Measurements from ENCODE around the gene ZNF608.

ZNF608 gene

DNA sequence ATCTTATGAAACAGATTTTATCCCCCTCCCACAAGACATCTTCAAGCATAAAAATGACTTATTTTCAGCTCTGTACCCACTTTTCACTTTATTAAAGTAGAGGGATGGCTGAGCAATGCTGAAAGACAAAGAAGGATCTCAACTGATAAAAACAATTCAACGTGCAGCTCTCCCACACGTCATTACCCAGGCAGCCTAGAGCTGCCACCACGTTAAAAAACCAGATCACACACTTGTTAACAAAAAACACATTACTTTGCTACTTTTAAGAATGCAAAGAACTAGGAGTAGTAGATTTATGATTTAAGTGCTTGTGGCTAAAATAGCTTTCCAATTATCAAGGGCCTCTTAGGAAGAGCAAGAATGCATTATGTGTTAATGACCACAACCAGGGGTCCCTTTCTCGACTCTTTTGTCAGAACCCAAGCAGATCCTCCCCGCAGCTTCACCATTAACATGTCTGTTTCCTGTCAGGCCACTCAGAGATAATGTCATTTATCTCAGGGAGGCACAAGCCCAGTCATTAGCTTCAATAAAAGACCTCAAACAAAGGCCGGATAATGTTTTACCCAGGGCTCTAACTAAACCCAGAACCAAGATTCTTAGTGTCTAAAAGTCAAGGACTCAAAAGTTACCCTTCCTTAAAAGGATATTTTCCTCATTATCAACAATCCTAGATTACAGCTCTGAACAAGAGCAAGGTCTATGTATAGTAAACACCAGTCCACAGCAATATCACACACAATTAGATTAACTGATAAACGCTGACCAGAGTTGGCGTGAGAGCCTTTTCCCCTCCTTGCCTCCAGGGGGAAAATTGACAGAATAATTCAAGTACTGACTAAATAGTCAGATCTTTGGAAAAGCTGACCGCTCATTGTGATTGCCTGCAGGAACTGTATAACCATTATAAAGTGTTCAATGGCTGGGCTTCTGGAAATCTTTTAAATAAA lies 7.5 kb downstream of the ZNF608 start:
- no peak for DNase-seq (ENCODE audit: low read depth in 2 of 2)

DNA sequence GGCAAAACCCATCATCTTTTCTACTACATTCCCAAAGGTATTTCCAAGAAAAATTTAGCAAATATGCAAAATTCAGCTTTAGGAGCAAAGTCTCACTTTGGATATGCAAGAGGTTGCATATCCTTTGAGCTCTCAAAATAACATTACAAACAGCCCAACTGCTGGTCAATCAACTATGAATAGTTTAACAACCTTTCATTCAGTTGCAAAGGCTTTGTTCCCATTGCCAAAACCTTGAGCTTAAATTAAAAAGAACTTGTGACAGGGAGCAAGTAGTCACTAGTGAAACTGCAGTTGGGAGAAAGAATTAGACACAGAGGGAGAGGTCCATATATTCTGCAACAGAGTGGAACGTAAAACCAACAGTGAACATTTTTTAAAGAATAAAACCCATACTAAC lies 8.8 kb downstream of the ZNF608 start:
- no peak for DNase-seq (ENCODE audit: low read depth in 2 of 2)

DNA sequence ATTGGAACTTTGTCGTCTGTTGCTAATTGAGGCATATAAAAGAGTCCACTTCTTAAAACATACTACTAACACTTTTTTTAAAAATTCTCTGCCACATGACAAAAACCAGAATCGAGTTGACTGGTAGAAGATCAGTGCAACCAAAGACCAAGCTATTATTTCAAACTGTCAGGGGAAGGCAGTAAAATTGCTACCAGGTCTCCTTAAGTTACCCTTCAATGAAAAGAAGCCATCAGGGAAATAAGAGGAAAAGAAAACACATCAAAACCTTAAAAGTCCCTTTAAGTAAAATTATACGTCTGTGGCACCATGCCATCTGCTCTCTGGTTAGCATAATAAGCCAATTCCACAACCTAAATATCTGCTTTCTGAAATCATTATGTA lies 9.6 kb downstream of the ZNF608 start:
- DNase-seq (ENCODE audit: low read depth in 2 of 2) = no peak

DNA sequence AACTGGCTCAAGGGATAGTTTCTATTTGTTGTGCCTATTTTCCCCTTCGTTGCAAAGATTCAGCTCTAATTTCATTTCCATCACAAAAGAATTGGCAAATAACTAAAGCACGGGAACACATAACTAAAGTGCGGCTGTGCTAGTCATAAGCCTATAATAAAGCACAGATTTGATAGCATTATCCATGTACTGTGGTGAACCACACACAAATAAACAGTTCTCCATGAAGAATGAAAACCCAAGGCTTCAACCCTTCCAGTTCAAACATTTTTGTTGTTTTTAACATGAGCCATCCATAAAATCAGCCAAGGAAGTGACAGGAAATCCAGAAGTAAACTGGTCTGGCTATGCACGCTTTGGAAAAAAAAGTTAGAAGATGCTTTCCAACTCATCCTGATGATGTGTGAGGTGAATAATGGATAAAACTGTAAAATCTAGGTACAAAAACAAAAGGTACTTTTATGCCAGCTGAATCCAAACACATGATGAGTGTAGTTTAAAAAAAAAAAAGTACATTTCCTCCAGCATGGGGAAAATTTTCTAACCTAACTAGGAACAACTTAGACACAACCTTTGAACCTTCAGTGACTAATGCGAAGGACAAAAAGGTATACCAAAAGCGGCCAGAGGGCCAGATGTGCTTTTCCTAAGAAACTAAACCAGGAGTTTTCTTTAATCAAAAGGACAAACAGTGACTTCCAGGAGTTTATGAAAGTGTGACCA lies 10.2 kb downstream of the ZNF608 start:
- no peak for DNase-seq (ENCODE audit: low read depth in 2 of 2)

DNA sequence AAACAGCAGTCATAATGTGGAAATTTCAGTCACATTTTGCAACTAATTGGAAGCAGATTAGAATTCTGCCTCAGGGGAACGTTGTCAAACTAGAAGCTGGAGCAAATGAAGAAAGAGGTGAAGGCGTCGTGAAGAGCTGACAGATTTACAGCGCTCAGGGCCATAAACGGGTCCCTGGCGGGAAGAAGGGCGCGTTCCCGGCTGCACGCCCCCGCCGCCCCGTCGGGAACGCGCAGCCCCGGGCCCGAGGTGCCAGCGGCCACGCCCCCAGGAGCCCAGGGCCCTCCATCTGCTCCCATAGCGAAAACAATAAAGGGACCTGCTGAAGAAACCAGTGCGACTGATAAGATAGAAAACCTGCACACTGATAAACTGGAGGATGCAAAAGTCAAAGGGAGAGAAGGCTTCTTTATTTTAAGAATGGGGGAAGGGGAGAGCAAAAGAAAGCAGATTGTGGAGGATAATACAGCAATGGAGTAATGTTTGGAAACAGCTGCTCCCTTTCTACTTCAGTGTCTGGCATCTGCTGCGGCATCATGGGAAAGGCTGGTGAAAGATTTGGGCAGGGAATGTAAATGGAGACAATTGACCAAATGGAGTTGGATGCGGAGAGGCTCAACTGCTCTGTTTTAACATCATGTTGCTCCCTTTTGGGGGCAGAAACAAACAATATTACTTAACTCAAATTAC lies 11.1 kb downstream of the ZNF608 start:
- no peak for DNase-seq (ENCODE audit: low read depth in 2 of 2)

DNA sequence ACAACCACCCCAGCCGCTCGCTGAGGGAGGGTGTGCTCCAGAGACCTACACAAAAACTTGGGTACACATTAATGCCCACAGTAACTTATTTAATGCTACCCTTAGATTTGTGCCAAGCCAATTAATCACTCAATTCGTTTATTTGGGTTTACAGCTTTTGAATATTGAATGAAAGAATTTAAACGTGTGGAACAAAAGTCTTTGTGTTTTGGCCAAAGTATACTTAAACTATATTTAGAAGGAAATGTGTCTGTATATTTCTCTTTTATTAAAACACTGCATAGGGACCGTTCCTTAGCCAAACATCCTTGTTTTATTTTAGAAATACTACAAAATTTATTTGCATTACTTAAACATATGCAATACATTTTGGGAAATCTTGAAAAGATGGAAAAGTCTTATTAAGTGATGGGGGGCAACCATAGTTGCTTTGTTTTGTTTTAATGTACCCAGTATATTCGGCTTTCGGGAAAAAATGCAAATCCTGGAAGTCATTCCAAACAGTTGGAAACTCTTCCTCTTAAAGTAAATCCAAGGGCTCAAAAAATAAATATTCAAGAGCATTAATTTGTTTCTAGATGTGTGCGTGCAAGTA lies 11.8 kb downstream of the ZNF608 start:
- no peak for DNase-seq (ENCODE audit: low read depth in 2 of 2)

DNA sequence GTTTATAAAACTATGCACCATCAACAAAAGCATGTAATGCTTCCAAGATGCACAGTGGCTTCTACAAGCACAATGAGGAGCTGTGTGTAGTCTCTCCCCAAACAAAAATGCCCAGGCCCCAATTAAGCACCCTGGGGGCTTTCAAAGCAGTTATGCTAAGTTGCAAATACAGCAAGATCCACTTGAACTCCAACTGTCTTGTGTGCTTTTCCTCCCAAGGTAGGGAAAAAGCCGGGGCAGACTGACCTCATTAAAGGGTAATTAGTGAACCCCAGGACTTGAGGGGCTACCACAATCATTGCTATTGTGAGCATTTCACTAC lies 13.1 kb downstream of the ZNF608 start:
- DNase-seq (ENCODE audit: low read depth in 2 of 2) = no peak

DNA sequence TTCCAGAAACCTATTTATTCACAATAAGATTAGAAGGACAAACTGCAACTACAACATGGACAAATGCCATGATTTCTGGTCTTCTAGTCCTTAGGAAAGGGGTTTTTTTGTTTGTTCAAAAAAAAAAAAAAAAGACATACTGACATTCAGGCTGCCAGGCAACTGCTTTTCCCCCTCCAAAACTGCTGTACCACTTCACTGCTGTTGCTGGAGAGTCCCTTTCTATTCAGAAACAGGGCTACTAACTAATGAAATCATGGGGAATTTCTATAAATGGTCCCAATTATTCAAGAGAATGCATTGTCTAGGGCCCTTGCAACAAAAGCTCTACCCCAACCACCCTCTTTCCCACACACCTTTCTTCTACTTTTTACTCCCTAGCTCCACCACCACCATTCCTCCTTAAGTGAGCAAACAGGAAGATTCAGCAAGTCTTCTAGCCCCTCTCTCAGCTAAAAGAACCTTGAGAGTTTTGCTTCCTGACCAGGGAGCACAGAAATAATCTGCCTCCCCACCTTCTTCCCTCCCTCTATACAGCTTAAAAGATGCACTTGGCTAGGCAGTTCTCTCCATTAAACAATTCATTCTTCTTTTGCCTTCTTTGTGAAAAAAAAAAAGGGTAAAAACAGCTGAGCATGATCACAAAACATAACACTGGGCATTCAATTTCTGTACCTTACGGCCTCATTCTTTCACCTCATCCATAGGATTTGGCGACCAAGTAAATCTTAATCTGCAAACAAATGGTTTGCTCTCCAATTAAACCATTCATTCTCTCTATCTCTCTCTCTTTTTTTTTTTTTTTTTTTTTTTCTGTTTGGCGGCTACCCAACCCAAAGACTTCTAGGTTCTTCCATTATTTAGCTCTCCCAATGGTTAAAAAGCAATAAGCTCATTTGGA lies 13.8 kb downstream of the ZNF608 start:
- no peak for DNase-seq (ENCODE audit: low read depth in 2 of 2)

DNA sequence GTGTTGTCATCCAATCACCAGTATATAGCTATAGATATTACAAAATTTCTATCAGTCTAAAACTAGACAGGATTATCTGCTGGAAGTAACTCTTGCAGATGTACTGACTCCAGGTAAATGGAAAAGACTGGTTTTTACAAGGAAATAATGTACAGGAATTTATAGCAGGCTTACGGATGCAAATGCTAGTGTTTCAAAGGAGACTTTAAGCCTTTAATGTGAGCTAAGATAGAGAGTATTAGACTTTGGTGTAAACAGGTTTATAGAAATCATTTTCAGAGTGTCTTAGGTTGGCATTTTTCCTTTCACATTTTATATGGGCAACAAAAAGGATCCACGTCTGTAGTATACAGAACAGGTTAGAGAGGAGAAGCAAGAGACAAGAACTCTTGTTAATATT lies 16.1 kb downstream of the ZNF608 start:
- no peak for DNase-seq (ENCODE audit: low read depth in 2 of 2)

DNA sequence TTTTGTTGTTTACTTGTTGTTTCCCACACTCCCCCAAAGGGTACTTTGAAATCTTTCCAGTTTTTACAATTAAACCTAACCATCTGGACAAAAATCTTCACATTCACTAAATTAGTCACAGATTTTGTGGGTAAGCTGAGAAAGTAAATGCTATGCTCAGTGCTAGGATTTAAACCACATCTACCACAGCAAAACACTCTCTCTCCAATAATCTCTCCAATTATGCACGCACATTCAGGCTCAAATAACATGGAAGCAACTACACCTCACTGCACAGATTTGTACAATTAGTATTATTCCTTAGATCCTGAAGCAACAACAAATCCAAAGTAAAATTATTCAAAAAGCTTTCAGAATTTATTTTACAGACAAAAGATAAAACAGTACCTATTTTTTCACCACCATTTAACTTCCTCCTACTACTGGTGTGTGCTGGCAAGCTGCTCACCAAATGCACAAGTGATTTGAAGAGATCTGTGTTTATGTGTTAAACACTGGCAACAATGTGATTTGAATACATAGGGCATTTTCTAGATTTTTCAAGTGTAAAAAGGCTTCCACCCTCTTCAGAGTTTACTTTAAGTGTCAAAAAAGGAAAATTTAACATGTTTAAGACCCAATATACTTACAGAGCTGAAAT lies 16.6 kb downstream of the ZNF608 start:
- DNase-seq (ENCODE audit: low read depth in 2 of 2) = no peak

DNA sequence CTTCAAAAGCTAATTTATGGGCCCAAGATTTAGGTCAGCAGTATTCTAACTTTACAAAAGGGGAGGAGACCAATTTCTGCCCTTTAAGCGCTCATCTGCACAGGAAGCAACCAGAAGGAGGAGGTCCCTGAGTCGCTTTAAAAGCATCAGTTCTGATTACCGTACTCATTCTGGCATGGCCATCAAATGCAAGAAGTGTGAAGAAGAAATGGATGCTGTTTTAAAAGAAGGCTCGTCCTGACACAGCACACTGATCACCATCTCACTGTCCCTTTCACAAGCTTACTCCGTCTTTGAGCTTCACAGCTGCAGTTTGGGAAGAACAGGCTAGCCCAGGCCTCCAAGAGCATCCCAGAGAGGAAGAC lies 17.5 kb downstream of the ZNF608 start:
- DNase-seq (ENCODE audit: low read depth in 2 of 2) = no peak

DNA sequence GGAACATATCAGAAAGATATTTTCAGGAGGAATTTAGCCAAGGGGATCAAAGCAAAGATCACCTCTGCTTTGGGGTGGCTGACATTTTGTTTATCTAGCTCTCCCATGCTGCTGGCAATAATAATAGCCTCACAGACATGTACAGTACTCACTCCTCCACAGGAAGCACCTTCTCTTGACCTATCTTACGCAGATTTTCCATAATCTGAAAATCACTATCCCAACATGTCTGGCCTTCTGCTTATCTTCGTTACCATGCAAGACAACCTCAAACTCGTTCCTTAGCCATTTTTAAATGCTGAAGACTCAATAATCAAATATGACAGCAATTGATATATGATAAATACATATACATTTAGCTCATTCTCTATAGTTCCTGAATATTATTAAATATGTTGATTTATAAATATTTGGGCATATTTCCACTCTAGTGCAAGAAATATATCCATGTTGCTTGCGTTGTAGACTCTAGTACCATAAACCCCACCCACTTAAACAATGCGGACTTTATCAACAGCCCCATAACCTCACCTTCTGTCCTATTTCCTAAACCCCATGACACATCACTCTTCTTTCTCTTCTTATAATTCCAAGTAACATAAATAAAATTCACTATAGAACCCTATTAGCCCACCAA lies 18.0 kb downstream of the ZNF608 start:
- DNase-seq (ENCODE audit: low read depth in 2 of 2) = no peak

DNA sequence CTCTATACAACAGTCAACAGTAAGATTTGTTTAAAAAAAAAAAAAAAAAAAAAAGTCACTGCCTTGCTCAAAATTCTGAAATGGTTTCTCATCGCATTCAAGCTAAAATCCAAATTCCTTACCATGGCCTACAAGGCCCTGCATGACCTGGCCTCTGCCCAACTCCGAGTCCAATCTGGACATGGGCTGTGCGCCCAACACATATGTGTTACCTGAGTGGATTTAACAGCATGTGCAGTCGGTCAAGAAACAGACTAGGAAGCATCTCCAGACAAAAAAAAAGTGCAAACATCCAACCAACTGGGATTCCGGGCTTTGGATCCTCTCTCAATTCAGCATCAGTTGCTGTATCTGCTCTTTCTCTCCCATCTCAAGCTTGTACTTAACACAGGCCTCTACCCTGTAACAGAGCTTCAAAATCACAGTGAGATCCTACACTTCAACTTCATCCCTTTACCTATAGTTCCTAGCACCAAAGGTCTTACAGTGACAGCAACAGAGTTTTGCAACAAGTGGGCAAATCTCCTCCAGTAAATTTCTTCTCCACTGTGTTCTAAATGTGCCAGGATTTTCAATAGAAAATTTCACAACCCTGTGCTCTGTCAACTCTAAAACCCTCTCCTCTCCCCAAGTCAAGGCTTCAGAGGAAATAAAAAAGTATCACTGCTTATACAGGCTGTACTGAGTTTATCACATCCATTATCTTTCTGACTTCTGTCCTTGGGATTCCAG lies 19.6 kb downstream of the ZNF608 start:
- no peak for DNase-seq (ENCODE audit: low read depth in 2 of 2)

DNA sequence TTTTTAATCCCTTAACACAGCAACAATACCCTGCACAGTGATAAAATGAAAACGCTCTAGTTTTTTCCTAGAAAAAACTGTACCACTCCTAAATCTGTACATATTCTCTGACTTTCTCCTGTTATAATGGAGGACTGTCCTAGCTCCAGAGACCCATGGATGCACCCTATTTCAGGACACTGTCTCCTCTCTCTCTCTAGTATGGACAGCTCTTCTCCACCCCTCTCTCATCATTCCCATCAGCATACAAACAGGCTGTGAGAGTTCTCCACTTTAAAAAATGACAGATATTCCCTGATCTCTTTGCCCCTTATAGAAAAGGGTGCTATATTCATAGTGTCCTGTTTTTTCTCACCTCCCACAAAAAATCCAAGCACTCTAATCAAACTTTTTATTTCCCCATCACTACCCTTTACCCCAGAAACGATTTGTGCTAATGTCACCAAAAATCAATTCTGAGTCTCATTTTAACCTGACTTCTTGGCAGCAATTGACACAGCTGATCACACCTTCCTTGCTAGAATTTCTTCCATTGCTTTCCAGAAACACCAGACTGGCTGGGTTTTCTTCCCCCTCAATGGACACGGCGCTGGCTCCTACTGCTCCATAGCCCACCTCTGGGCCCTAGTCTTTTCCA lies 20.7 kb downstream of the ZNF608 start:
- no peak for DNase-seq (ENCODE audit: low read depth in 2 of 2)

DNA sequence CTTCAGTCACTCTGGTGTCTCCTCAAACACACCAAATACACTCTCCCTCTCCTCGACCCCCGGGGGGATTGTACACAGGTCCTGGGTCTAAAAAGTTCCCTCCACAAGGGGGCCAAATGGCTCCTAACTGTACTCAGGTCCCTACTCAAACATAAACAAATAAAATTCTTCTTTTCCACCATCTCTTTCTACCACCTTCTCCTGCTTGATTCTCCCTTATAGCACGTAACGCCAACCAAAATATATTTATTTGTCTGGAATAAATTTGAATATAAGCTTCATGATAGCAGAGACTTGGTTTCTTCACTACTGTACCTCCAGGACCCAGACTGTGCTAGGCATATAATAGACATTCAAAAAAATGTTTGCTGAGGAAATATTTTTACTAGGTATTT lies 21.4 kb downstream of the ZNF608 start:
- DNase-seq (ENCODE audit: low read depth in 2 of 2) = no peak

DNA sequence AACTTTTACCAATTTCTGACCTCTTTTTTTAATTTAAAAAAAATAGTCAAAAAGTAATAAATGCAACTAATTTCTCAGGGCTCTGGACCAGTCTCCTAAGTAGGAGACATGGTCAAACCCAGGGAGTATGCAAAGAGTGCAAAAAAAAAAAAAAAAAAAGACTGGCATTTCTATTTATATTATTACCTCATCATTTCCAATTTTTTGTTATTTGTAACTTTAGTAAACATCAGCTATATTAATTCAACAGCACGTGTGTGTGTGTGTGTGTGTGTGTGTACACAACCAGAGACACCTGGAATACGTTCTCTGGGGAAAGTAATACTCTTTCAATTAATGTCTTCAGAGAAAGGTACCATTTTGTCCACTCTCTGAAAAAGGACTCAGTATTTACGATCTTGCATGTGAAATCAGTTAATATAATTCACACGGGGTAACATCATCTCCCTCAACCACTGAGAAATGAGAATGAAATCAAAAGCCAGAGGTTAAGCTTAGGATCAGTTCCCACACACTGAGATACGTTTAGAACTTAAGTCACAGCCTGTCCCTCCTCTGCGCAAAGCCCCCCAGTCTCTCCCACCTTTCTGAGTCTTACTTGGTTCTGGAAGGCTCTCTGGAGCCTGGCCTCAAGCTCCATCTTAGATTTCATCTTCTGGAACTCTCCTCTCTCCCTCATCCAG lies 21.9 kb downstream of the ZNF608 start:
- DNase-seq (ENCODE audit: low read depth in 2 of 2) = no peak

DNA sequence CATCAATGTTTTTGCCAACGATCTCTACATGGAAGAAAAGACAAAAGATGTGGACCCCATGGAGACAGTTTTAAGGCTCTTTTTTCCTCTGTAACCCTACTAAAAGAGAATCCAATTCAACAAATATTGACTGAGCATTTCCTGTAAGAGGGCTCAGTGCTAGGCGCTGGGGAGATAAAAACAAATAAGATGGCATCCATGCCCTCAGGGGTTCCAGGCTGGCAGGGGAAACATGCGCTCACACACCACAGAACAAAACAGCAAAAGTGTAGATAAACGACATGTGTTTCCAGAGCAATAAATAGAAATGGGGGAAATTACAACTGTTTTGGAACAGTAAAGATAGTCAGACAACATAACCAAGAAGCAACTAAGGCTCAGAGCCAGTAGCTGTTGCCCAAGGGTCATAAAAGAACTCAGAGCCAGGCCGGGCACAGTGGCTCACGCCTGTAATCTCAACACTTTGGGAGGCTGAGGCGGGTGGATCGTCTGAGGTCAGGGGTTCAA lies 25.2 kb downstream of the ZNF608 start:
- DNase-seq (ENCODE audit: low read depth in 2 of 2) = no peak

DNA sequence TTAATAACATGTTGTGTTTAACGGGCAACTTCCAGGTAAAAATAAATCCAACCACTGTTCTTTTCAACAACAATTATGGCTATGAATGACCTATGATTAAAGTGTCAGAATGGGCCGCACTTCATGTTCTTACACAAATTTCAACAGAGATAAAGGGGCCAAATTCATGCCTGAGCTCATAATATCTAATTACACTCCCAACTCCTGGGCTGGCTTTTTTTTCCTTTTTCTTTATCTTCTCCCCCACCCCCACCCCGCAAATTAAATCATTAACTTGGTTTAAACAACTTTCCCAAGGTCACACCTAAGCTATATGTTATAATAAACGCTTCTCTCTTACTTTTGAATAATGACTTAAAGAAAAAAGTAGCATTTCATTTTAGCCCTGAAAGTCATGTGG lies 25.8 kb downstream of the ZNF608 start:
- no peak for DNase-seq (ENCODE audit: low read depth in 2 of 2)
